ENCODE measurements around the gene CUL4A.

GRCh38 chr13:113209759-113210421 lies 477 bp downstream of the CUL4A start:
- no peak for TF ChIP-seq CTCF (IDR thresholded peaks at IDR 0.05)
- TF ChIP-seq POLR2A (IDR thresholded peaks at IDR 0.05): no peak
